HCT116 (cell line): Measurements from ENCODE around the gene ZCCHC3. TPM values are rescaled to one million over a fixed set of nuclear protein-coding genes. Genes with fewer than 3 reads are reported as not detected.

Experiments used
- ATAC-seq: fragments of 200-7000 bp; cut with Tn5 transposase; 2 replicates; pipeline ENCODE4 v1.9.1; 2020; ENCODE audit warnings: mild to moderate bottlenecking, moderate library complexity
- BruUV-seq: library from RNA; stranded (reverse); fragments of 400-500 nt; replicated peaks from 2 replicates; lab custom pipeline; 2021; lab: Mats Ljungman, UMichigan
- CTCF ChIA-PET: fragments of 300-600 bp; sonication (Branson Sonifier 250); formaldehyde crosslinking; loops from one replicate; lab custom pipeline; 2021; ENCODE audit warnings: antibody characterized with exemption; lab: Charles Lee
- POLR2A ChIA-PET: fragments of 300-600, 350-600 bp; sonication (Branson Sonifier 250); formaldehyde crosslinking; loops from one replicate; lab custom pipeline; 2021; ENCODE audit warnings: antibody characterized with exemption; lab: Charles Lee
- RAD21 ChIA-PET, 2 experiments: fragments of 300-600 bp; sonication (Branson Sonifier 250); formaldehyde crosslinking; loops; one replicate each; lab custom pipeline; 2023; ENCODE audit warnings: low total read pairs in 2 of 2; ENCODE audit not compliant: uncharacterized antibody in 2 of 2, unreplicated experiment in 2 of 2, low non-redundant PET in 1 of 2; lab: Charles Lee
- DNase-seq: peaks from one replicate; pipeline ENCODE4 v3.0.0-alpha.2; 2010; ENCODE audit warnings: low read depth, low spot score
- H2AFZ ChIP-seq: fragments of 200-600 bp; shearing (Covaris generic), sonication (generic); 2 replicates; pipeline ENCODE4 v1.6.1; 2017; ENCODE audit warnings: low read depth, mixed run types, mixed read lengths, antibody characterized with exemption, low read length; ENCODE audit not compliant: poor library complexity, severe bottlenecking
- H3K27ac ChIP-seq: 2 replicates; pipeline ENCODE4 v1.5.1; 2012; ENCODE audit warnings: low read depth, low read length
- H3K27me3 ChIP-seq: fragments of 200-600 bp; sonication (generic); 2 replicates; pipeline ENCODE4 v1.6.1; 2016; ENCODE audit warnings: mixed run types, low read length, mixed read lengths; ENCODE audit not compliant: insufficient read depth
- H3K36me3 ChIP-seq, 2 experiments: fragments of 200-500 bp in 1 of 2; fragments of 200-600 bp in 1 of 2; sonication (Bioruptor generic) in 1 of 2; sonication (generic) in 1 of 2; 2 replicates each; pipeline versions ENCODE4 v1.5.1 to v1.6.1; 2014 to 2016; ENCODE audit warnings: low read length in 2 of 2, inconsistent platforms in 1 of 2, mixed read lengths in 1 of 2, mixed run types in 1 of 2; ENCODE audit not compliant: insufficient read depth in 2 of 2, control insufficient read depth in 1 of 2
- H3K4me1 ChIP-seq, 2 experiments: fragments of 200-600 bp in 1 of 2; sonication (generic) in 1 of 2; 2 replicates each; pipeline versions ENCODE4 v1.5.1 to v1.6.1; 2012 to 2017; ENCODE audit warnings: low read length in 2 of 2, inconsistent platforms in 1 of 2, mild to moderate bottlenecking in 1 of 2, mixed read lengths in 1 of 2, mixed run types in 1 of 2, moderate library complexity in 1 of 2; ENCODE audit not compliant: insufficient read depth in 2 of 2, control insufficient read depth in 1 of 2
- H3K4me2 ChIP-seq: fragments of 200-600 bp; sonication (generic); 2 replicates; pipeline ENCODE4 v1.6.1; 2017; ENCODE audit warnings: mixed run types, low read length, mixed read lengths
- H3K4me3 ChIP-seq, 2 experiments: fragments of 200-600 bp in 1 of 2; sonication (generic) in 1 of 2; replicated peaks in 1 of 2; 2 replicates each; pipeline ENCODE4 v1.5.1; 2011 to 2016; ENCODE audit warnings: low read length in 2 of 2, control low read depth in 1 of 2, low read depth in 1 of 2, mild to moderate bottlenecking in 1 of 2, mixed read lengths in 1 of 2, mixed run types in 1 of 2
- H3K79me2 ChIP-seq: fragments of 200-600 bp; sonication (generic); 2 replicates; pipeline ENCODE4 v1.6.1; 2017; ENCODE audit warnings: mild to moderate bottlenecking, mixed run types, low read length, moderate library complexity, mixed read lengths; ENCODE audit not compliant: insufficient read depth
- H3K9ac ChIP-seq: fragments of 200-600 bp; sonication (generic); 2 replicates; pipeline ENCODE4 v1.6.1; 2016; ENCODE audit warnings: low read length, mixed read lengths
- H3K9me2 ChIP-seq: fragments of 200-600 bp; sonication (generic), shearing (Covaris generic); 2 replicates; pipeline ENCODE4 v1.6.1; 2017; ENCODE audit warnings: mixed run types, mild to moderate bottlenecking, moderate library complexity; ENCODE audit not compliant: insufficient read depth
- H3K9me3 ChIP-seq, 2 experiments: fragments of 200-500 bp in 1 of 2; fragments of 200-600 bp in 1 of 2; sonication (Bioruptor generic) in 1 of 2; sonication (generic) in 1 of 2; 2 replicates each; pipeline ENCODE4 v1.6.1; 2014 to 2017; ENCODE audit warnings: low read length in 2 of 2, mixed read lengths in 2 of 2, inconsistent platforms in 1 of 2, low read depth in 1 of 2, mild to moderate bottlenecking in 1 of 2, mixed run types in 1 of 2, moderate library complexity in 1 of 2; ENCODE audit not compliant: control insufficient read depth in 1 of 2, insufficient read depth in 1 of 2
- H4K20me1 ChIP-seq: fragments of 200-600 bp; sonication (generic), shearing (Covaris generic); 2 replicates; pipeline ENCODE4 v1.6.1; 2017; ENCODE audit warnings: mixed run types, mild to moderate bottlenecking, moderate library complexity; ENCODE audit not compliant: insufficient read depth
- CBX3 ChIP-seq: IDR thresholded peaks from 2 replicates; pipeline ENCODE4 v1.6.1; 2012; ENCODE audit warnings: low read depth
- CEBPB ChIP-seq: IDR thresholded peaks from 2 replicates; pipeline ENCODE4 v1.6.1; 2012; ENCODE audit warnings: low read depth
- EGR1 ChIP-seq: IDR thresholded peaks from 2 replicates; pipeline ENCODE4 v1.6.1; 2012; ENCODE audit warnings: low read depth
- EZH2phosphoT487 ChIP-seq: fragments of 200-600 bp; IDR thresholded peaks from 2 replicates; pipeline ENCODE4 v1.6.1; 2018; ENCODE audit warnings: antibody characterized with exemption, borderline replicate concordance
- FOSL1 ChIP-seq: IDR thresholded peaks from 2 replicates; pipeline ENCODE4 v1.6.1; 2012; ENCODE audit warnings: low read depth
- JUND ChIP-seq: IDR thresholded peaks from 2 replicates; pipeline ENCODE4 v1.6.1; 2012
- MAX ChIP-seq: IDR thresholded peaks from 2 replicates; pipeline ENCODE4 v1.6.1; 2012
- POLR2AphosphoS5 ChIP-seq: IDR thresholded peaks from 2 replicates; pipeline ENCODE4 v1.6.1; 2011; ENCODE audit warnings: mild to moderate bottlenecking, low read depth, low read length, moderate library complexity
- REST ChIP-seq: IDR thresholded peaks from 2 replicates; pipeline ENCODE4 v1.6.1; 2012; ENCODE audit warnings: low read depth
- SRF ChIP-seq: IDR thresholded peaks from 2 replicates; pipeline ENCODE4 v1.6.1; 2012; ENCODE audit warnings: low read depth
- TCF7L2 ChIP-seq: IDR thresholded peaks from 2 replicates; pipeline ENCODE4 v1.7.0; 2011; ENCODE audit warnings: borderline replicate concordance, inconsistent platforms; ENCODE audit not compliant: insufficient read depth, insufficient read length; ENCODE audit errors: extremely low read depth
- YY1 ChIP-seq: IDR thresholded peaks from 2 replicates; pipeline ENCODE4 v1.6.1; 2011; ENCODE audit warnings: low read length, low read depth, moderate library complexity, mild to moderate bottlenecking; ENCODE audit not compliant: insufficient replicate concordance; ENCODE audit errors: extremely low read depth
- ZBTB33 ChIP-seq: IDR thresholded peaks from 2 replicates; pipeline ENCODE4 v1.6.1; 2011; ENCODE audit warnings: mild to moderate bottlenecking, low read length, moderate library complexity; ENCODE audit not compliant: insufficient replicate concordance; ENCODE audit errors: extremely low read depth
- ZFX ChIP-seq: fragments of 450-650 bp; IDR thresholded peaks from 2 replicates; pipeline ENCODE4 v1.6.1; 2017
- ZNF274 ChIP-seq: fragments of 200-500 bp; sonication (Bioruptor generic); IDR thresholded peaks from 2 replicates; pipeline ENCODE4 v1.6.1; 2014; ENCODE audit warnings: mild to moderate bottlenecking, low read depth, low read length, inconsistent platforms
- intact Hi-C: fragments of 100-400 bp; cut with micrococcal nuclease; formaldehyde crosslinking; loops from 2 replicates; pipeline ENCODE4 v1.10.0; 2022
- total RNA-seq: library from RNA; stranded (reverse); gene quantifications from one replicate; pipeline ENCODE4 v1.2.1, GENCODE V29; 2021; ENCODE audit not compliant: unreplicated experiment

The ZCCHC3 gene
- total RNA-seq, 1 experiment from 2014 or later = 19.3 TPM

GRCh38 chr20:310645-311044 is 13.3 kb downstream of the ZCCHC3 start:
- no TSS peak for BruUV-seq
- H4K20me1 ChIP-seq = no peaks in the 10 kb centered on the region
- no peaks in the 10 kb centered on the region for H3K36me3 ChIP-seq
- intact Hi-C loops = no loop called here
- no peak overlapping the region for H3K9ac ChIP-seq
- peaks cover 0 to 12% of the 10 kb centered on the region in 2 experiments; a peak in 2 of 4 replicates for H3K4me1 ChIP-seq
- RAD21 ChIA-PET = no interaction called here
- H3K9me3 ChIP-seq = no peaks in the 10 kb centered on the region
- H2AFZ ChIP-seq = no peak overlapping the region
- no peak for DNase-seq
- H3K4me2 ChIP-seq = no peak overlapping the region
- POLR2A ChIA-PET = interaction anchor here (1.0 kb wide), 1 partner anchor 13 kb away, joined by 3 read pairs; no protein-coding TSS in a partner anchor
- H3K4me3 ChIP-seq = no peak overlapping the region
- no peak for ATAC-seq
- H3K27ac ChIP-seq = no peak overlapping the region
- no peak for TF ChIP-seq ZNF274
- no peak for TF ChIP-seq SRF
- no peak for TF ChIP-seq JUND
- no peak for TF ChIP-seq ZBTB33
- TF ChIP-seq CBX3 = no peak
- TF ChIP-seq ZFX = no peak
- TF ChIP-seq REST = no peak
- TF ChIP-seq EZH2phosphoT487 = no peak
- TF ChIP-seq CEBPB = no peak
- no peak for TF ChIP-seq EGR1
- TF ChIP-seq MAX = no peak
- TF ChIP-seq YY1 = no peak
- TF ChIP-seq TCF7L2 = no peak
- TF ChIP-seq FOSL1 = no peak
- no peak for TF ChIP-seq POLR2AphosphoS5
- TF ChIP-seq, all 23 proteins: peak for 0
- Histone ChIP-seq H3K27me3 (no peaks in the 10 kb centered on the region), H3K79me2 (no peaks in the 10 kb centered on the region), H3K9me2 (no peaks in the 10 kb centered on the region)
- CTCF ChIA-PET = no interaction called here
